ENCODE data around the gene TIAM2.

DNA sequence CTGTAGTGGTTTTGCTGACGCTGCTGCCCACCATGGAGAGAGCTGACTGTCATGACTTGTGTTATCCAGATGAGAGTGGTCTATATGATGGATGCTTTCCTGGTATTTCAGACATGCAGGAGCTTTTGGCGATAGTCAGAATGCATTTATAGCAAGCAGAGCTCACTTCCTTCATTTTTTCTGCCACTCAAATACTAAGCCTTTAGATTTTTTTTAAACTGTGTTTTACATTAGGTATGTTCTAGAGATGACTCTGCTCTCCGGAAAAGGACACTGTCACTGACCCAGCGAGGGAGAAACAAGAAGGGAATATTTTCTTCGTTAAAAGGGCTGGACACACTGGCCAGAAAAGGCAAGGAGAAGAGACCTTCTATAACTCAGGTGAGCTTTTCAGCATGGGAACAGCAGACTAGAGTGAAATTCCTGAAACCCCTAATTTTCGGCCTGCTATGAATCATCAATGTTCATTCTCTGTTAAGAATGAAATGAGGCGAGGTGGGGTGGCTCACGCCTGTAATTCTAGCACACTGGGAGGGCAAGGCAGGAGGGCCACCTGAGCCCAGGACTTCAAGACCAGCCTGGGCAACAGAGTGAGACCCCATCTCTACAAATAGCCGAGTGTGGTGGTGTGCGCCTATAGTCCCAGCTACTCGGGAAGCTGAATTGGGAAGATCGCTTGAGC is 170.1 kb downstream of the TIAM2 start:
- TF ChIP-seq, protein P1, sequence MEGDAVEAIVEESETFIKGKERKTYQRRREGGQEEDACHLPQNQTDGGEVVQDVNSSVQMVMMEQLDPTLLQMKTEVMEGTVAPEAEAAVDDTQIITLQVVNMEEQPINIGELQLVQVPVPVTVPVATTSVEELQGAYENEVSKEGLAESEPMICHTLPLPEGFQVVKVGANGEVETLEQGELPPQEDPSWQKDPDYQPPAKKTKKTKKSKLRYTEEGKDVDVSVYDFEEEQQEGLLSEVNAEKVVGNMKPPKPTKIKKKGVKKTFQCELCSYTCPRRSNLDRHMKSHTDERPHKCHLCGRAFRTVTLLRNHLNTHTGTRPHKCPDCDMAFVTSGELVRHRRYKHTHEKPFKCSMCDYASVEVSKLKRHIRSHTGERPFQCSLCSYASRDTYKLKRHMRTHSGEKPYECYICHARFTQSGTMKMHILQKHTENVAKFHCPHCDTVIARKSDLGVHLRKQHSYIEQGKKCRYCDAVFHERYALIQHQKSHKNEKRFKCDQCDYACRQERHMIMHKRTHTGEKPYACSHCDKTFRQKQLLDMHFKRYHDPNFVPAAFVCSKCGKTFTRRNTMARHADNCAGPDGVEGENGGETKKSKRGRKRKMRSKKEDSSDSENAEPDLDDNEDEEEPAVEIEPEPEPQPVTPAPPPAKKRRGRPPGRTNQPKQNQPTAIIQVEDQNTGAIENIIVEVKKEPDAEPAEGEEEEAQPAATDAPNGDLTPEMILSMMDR (IDR thresholded peaks at IDR 0.05): no peak
- no peak for TF ChIP-seq POLR2A (IDR thresholded peaks at IDR 0.05)

All from uterus (tissue), 2 donors.